SK-N-SH treated with all-trans-retinoic acid at 6 μM for 48 hours (cell line): ENCODE measurements around the gene KRT72.

ENCODE experiments used
- ARNTL ChIP-seq: fragments of 450-650 bp; formaldehyde crosslinking; IDR thresholded peaks from 2 replicates; pipeline ENCODE4 v1.5.0; 2020; ENCODE audit warnings: low read depth, mild to moderate bottlenecking, moderate library complexity, borderline replicate concordance
- BACH2 ChIP-seq: fragments of 250-450 bp; sonication (Bioruptor Pico); IDR thresholded peaks from 2 replicates; pipeline ENCODE4 v1.9.0; 2021; ENCODE audit warnings: mild to moderate bottlenecking, borderline replicate concordance
- ESRRG ChIP-seq: fragments of 250-450 bp; sonication (Bioruptor Pico); IDR thresholded peaks from 2 replicates; pipeline ENCODE4 v1.6.1; 2021; ENCODE audit warnings: mild to moderate bottlenecking
- GLIS3 ChIP-seq: fragments of 250-450 bp; sonication (Bioruptor Pico); IDR thresholded peaks from 2 replicates; pipeline ENCODE4 v1.5.0; 2020; ENCODE audit warnings: mild to moderate bottlenecking, moderate library complexity
- PPARA ChIP-seq: fragments of 250-450 bp; sonication (Bioruptor Pico); IDR thresholded peaks from 2 replicates; pipeline ENCODE4 v1.5.0; 2020; ENCODE audit warnings: mild to moderate bottlenecking, borderline replicate concordance
- RARB ChIP-seq: fragments of 250-450 bp; sonication (Bioruptor Pico); IDR thresholded peaks from 2 replicates; pipeline ENCODE4 v1.8.0; 2021; ENCODE audit warnings: mild to moderate bottlenecking, moderate library complexity
- TCF4 ChIP-seq: fragments of 250-450 bp; sonication (Bioruptor Pico); IDR thresholded peaks from 2 replicates; pipeline ENCODE4 v1.8.0; 2021; ENCODE audit warnings: mild to moderate bottlenecking, moderate library complexity, borderline replicate concordance
- ZFP3 ChIP-seq: fragments of 250-450 bp; sonication (Bioruptor Pico); IDR thresholded peaks from 2 replicates; pipeline ENCODE4 v1.5.0; 2020; ENCODE audit warnings: mild to moderate bottlenecking, moderate library complexity
- TF ChIP-seq, protein P1 (sequence below): fragments of 250-450 bp; sonication (Bioruptor Pico); IDR thresholded peaks from 2 replicates; pipeline ENCODE4 v1.5.1; 2021; ENCODE audit warnings: mild to moderate bottlenecking, moderate library complexity
- TF ChIP-seq, protein P2 (sequence below): fragments of 250-450 bp; sonication (Bioruptor Pico); IDR thresholded peaks from 2 replicates; pipeline ENCODE4 v1.8.0; 2020; ENCODE audit warnings: mild to moderate bottlenecking, moderate library complexity, borderline replicate concordance

DNA sequence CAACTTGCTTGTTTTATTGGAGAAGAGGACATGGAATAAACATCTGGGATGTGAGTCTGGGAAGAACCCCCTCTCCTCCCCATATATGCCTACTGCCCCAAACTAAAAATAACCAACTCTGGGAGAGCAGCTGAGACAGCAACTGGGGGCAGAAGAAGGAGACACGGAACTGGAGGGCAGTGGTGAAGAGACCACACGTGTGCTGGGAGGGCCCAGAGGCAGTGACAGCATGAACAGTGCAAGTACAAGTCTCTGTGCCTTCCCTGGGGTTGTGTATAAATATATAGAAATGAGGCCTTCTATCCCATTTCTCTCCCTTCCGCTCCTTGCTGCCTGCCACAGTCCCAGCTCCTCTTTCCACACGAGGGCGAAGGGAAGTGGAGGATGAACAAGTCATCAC is 21.1 kb upstream of the KRT72 start:
- no peak for TF ChIP-seq GLIS3 (CRISPR knock-in tag)
- TF ChIP-seq BACH2 (CRISPR knock-in tag) = no peak
- TF ChIP-seq, protein P1, sequence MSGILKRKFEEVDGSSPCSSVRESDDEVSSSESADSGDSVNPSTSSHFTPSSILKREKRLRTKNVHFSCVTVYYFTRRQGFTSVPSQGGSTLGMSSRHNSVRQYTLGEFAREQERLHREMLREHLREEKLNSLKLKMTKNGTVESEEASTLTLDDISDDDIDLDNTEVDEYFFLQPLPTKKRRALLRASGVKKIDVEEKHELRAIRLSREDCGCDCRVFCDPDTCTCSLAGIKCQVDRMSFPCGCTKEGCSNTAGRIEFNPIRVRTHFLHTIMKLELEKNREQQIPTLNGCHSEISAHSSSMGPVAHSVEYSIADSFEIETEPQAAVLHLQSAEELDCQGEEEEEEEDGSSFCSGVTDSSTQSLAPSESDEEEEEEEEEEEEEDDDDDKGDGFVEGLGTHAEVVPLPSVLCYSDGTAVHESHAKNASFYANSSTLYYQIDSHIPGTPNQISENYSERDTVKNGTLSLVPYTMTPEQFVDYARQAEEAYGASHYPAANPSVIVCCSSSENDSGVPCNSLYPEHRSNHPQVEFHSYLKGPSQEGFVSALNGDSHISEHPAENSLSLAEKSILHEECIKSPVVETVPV (CRISPR knock-in tag) = no peak
- TF ChIP-seq, protein P2, sequence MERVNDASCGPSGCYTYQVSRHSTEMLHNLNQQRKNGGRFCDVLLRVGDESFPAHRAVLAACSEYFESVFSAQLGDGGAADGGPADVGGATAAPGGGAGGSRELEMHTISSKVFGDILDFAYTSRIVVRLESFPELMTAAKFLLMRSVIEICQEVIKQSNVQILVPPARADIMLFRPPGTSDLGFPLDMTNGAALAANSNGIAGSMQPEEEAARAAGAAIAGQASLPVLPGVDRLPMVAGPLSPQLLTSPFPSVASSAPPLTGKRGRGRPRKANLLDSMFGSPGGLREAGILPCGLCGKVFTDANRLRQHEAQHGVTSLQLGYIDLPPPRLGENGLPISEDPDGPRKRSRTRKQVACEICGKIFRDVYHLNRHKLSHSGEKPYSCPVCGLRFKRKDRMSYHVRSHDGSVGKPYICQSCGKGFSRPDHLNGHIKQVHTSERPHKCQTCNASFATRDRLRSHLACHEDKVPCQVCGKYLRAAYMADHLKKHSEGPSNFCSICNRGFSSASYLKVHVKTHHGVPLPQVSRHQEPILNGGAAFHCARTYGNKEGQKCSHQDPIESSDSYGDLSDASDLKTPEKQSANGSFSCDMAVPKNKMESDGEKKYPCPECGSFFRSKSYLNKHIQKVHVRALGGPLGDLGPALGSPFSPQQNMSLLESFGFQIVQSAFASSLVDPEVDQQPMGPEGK (CRISPR knock-in tag) = no peak
- no peak for TF ChIP-seq ZFP3
- no peak for TF ChIP-seq PPARA (CRISPR knock-in tag)
- TF ChIP-seq ARNTL (CRISPR knock-in tag) = no peak
- TF ChIP-seq RARB (CRISPR knock-in tag) = no peak
- TF ChIP-seq ESRRG (CRISPR knock-in tag) = no peak
- no peak for TF ChIP-seq TCF4
